Adrenal gland (tissue), 12 donors: ENCODE results near the gene CELF2. TPM values are rescaled to one million over a fixed set of nuclear protein-coding genes. Genes with fewer than 3 reads are reported as not detected.

Source experiments
- DNase-seq, 7 donors: peaks; one replicate each; pipeline ENCODE4 v3.0.0-alpha.2; 2019 to 2020
- H3K27ac ChIP-seq, 5 donors: fragments of 200-600 bp; sonication (generic) in 4 of 5; 1 replicate in 3 of 5; 2 replicates in 2 of 5; pipeline versions ENCODE4 v1.5.1 to v1.8.0; 2016 to 2020; ENCODE audit warnings: mild to moderate bottlenecking in 1 of 5
- H3K27me3 ChIP-seq: fragments of 200-600 bp; 2 replicates; pipeline ENCODE4 v1.8.0; 2021
- H3K36me3 ChIP-seq, 2 donors: fragments of 200-600 bp; replicated peaks in 1 of 2; 1 replicate in 1 of 2; 2 replicates in 1 of 2; pipeline versions ENCODE4 v1.5.1 to v1.8.0; 2018 to 2022
- H3K4me1 ChIP-seq, 2 donors: fragments of 200-600 bp; replicated peaks in 1 of 2; 1 replicate in 1 of 2; 2 replicates in 1 of 2; pipeline versions ENCODE4 v1.5.1 to v1.8.0; 2018 to 2021
- H3K4me3 ChIP-seq, 4 donors: fragments of 200-600 bp; sonication (generic) in 3 of 4; one replicate each; pipeline ENCODE4 v1.5.1; 2016 to 2018
- H3K9me3 ChIP-seq, 3 donors: fragments of 200-600 bp; sonication (generic) in 1 of 3; replicated peaks in 1 of 3; 1 replicate in 2 of 3; 2 replicates in 1 of 3; pipeline versions ENCODE4 v1.5.1 to v1.8.0; 2016 to 2021
- CTCF ChIP-seq, 6 experiments: fragments of 450-650 bp in 4 of 6; fragments of 200-600 bp in 2 of 6; sonication (generic) in 1 of 6; IDR thresholded peaks; 1 replicate in 5 of 6; 2 replicates in 1 of 6; pipeline versions ENCODE4 v1.5.1 to v1.8.0; 2016 to 2021; ENCODE audit warnings: antibody characterized with exemption in 6 of 6, mild to moderate bottlenecking in 2 of 6, moderate library complexity in 1 of 6
- POLR2A ChIP-seq, 2 donors: fragments of 450-650 bp; IDR thresholded peaks; one replicate each; pipeline ENCODE4 v1.6.1; 2017; ENCODE audit warnings: antibody characterized with exemption in 2 of 2, mild to moderate bottlenecking in 2 of 2, moderate library complexity in 1 of 2
- WGBS, 4 donors: extraction: QIAGEN DNeasy Blood & Tissue Kit in 2 of 4; methylation state at CpG; one replicate each; pipeline versions ENCODE4 v1.1.5 to v1.1.7; 2013 to 2017; 5-methylcytosine and 5-hydroxymethylcytosine counted together
- intact Hi-C, 2 donors: fragments of 100-400 bp; cut with DNase I; formaldehyde crosslinking; loops; one replicate each; pipeline versions ENCODE4 v1.14.1 to v1.15.0; 2022 to 2023
- polyA plus RNA-seq, 3 donors: library from polyadenylated mRNA; stranded (reverse); fragments of 200-250 nt in 2 of 3; fragments of 350-450 nt in 1 of 3; fragmentation: Illumina TruSeq in 1 of 3; extraction: RNeasy Lipid Tissue Mini Kit (QIAGEN cat#74804) in 1 of 3; gene quantifications; one replicate each; pipeline ENCODE4 v1.2.3, GENCODE V29; 2013 to 2014
- total RNA-seq, 9 donors: library from RNA; depleted of rRNA in 4 of 9; stranded (reverse); fragments of >200 nt in 4 of 9; fragments of 120-200 nt in 1 of 9; fragmentation: NEBNext Ultra II Directional in 1 of 9; extraction: Animal tissue kit (Norgen Biotek cat#: 25700) in 1 of 9; gene quantifications; one replicate each; pipeline versions ENCODE4 v1.1.0 to v1.2.4, GENCODE V29; 2013 to 2023
- donor health status: healthy with polysubstance abuse.
- donor health status: Bipolar disorder and iron deficiency.
- donor health status: DM: yes; HTN: yes; CAD: no.
- donor health status: DM: no; HTN: no; CAD: no.
- donor health status: DM: no; HTN: no; CAD: no.
- donor health status: DM: yes; HTN: yes; CAD: no.

Gene CELF2
- total and polyA plus RNA-seq, 12 donors: 2.7 to 26.0 (median 10.3) TPM

GRCh38 chr10:11152801-11153200, 135.1 kb downstream of the CELF2 start:
- no peaks in the 10 kb centered on the region for H3K9me3 ChIP-seq
- H3K4me1 ChIP-seq: no peaks in the 10 kb centered on the region
- no peaks in the 10 kb centered on the region for H3K27me3 ChIP-seq
- no peak for TF ChIP-seq POLR2A (IDR thresholded peaks at IDR 0.05)
- TF ChIP-seq CTCF (IDR thresholded peaks at IDR 0.05): no peak
- no peak overlapping the region for H3K4me3 ChIP-seq
- H3K27ac ChIP-seq: no peak overlapping the region
- H3K36me3 ChIP-seq: no peaks in the 10 kb centered on the region
- no peak for DNase-seq
- intact Hi-C loops: no loop called here
- WGBS, 4 donors: 83 to 95% (median 89%) methylated on average over 5 of the region's 5 CpGs

- intact Hi-C loops: no loop called here
- Histone ChIP-seq H3K4me1 (no peaks in the 10 kb centered on the region), H3K36me3 (no peaks in the 10 kb centered on the region), H3K4me3 (no peak overlapping the region), H3K9me3 (no peaks in the 10 kb centered on the region), H3K27ac (no peak overlapping the region), H3K27me3 (no peaks in the 10 kb centered on the region)
- DNase-seq: no peak
- WGBS, 4 donors: 84 to 85% (median 85%) methylated on average over 6 of the region's 6 CpGs
- TF ChIP-seq CTCF (IDR thresholded peaks at IDR 0.05) (no peak), POLR2A (IDR thresholded peaks at IDR 0.05) (no peak)
Observed at GRCh38 chr10:11153245-11153644, 135.6 kb downstream of the CELF2 start.

- DNase-seq: no peak
- no peaks in the 10 kb centered on the region for H3K27me3 ChIP-seq
- intact Hi-C loops: no loop called here
- WGBS, 4 donors: 83 to 93% (median 89%) methylated on average over 2 of the region's 2 CpGs
- no peaks in the 10 kb centered on the region for H3K4me1 ChIP-seq
- H3K4me3 ChIP-seq: no peak overlapping the region
- no peaks in the 10 kb centered on the region for H3K36me3 ChIP-seq
- no peaks in the 10 kb centered on the region for H3K9me3 ChIP-seq
- TF ChIP-seq CTCF (IDR thresholded peaks at IDR 0.05) (no peak), POLR2A (IDR thresholded peaks at IDR 0.05) (no peak)
- no peak overlapping the region for H3K27ac ChIP-seq
Observed at GRCh38 chr10:11153766-11154165, 136.1 kb downstream of the CELF2 start.

GRCh38 chr10:11154333-11154732, 136.7 kb downstream of the CELF2 start:
- no peak for DNase-seq
- TF ChIP-seq POLR2A (IDR thresholded peaks at IDR 0.05): no peak
- TF ChIP-seq CTCF (IDR thresholded peaks at IDR 0.05): no peak
- Histone ChIP-seq H3K9me3 (no peaks in the 10 kb centered on the region), H3K27ac (no peak overlapping the region), H3K27me3 (no peaks in the 10 kb centered on the region), H3K36me3 (no peaks in the 10 kb centered on the region), H3K4me1 (no peaks in the 10 kb centered on the region), H3K4me3 (no peak overlapping the region)
- 74 to 82% (median 74%) methylated on average over 4 of the region's 4 CpGs for WGBS, 4 donors
- intact Hi-C loops: no loop called here
